OCI-LY3 (cell line): ENCODE results near the gene VPS13C.

Experiments
- EZH2phosphoT487 ChIP-seq: fragments of 200-600 bp; shearing (Covaris generic); IDR thresholded peaks from 2 replicates; pipeline ENCODE4 v1.6.1; 2018; ENCODE audit warnings: antibody characterized with exemption, mixed run types, low read depth
- TF ChIP-seq, protein P1 (sequence below): fragments of 200-600, 300-600 bp; sonication (generic); IDR thresholded peaks from 2 replicates; pipeline ENCODE4 v1.5.1; 2014; ENCODE audit warnings: antibody characterized with exemption, low read length, low read depth

- TF ChIP-seq, protein P1, sequence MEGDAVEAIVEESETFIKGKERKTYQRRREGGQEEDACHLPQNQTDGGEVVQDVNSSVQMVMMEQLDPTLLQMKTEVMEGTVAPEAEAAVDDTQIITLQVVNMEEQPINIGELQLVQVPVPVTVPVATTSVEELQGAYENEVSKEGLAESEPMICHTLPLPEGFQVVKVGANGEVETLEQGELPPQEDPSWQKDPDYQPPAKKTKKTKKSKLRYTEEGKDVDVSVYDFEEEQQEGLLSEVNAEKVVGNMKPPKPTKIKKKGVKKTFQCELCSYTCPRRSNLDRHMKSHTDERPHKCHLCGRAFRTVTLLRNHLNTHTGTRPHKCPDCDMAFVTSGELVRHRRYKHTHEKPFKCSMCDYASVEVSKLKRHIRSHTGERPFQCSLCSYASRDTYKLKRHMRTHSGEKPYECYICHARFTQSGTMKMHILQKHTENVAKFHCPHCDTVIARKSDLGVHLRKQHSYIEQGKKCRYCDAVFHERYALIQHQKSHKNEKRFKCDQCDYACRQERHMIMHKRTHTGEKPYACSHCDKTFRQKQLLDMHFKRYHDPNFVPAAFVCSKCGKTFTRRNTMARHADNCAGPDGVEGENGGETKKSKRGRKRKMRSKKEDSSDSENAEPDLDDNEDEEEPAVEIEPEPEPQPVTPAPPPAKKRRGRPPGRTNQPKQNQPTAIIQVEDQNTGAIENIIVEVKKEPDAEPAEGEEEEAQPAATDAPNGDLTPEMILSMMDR = no peak
- no peak for TF ChIP-seq EZH2phosphoT487
Measured at GRCh38 chr15:61935493-61935892, 124.8 kb downstream of the VPS13C start.
